Activated T-cell treated with anti-CD3 and anti-CD28 coated beads, Interleukin-2, amount 50 U/mL, for 72 hours (primary cell): ENCODE results near the gene CISH. TPM values are rescaled to one million over a fixed set of nuclear protein-coding genes. Genes with fewer than 3 reads are reported as not detected.

Experiments used
- ATAC-seq, 2 donors: fragments of 150-1000 bp; cut with Tn5 transposase; replicated peaks in 1 of 2; 2 replicates each; pipeline ENCODE4 v1.10.0; 2021; ENCODE audit warnings: moderate library complexity in 2 of 2, mild to moderate bottlenecking in 1 of 2
- DNase-seq, 2 donors: peaks; one replicate each; pipeline ENCODE4 v3.0.0; 2021 to 2022; ENCODE audit warnings: mixed read lengths in 1 of 2
- H3K27ac Mint-ChIP-seq: one replicate; pipeline ENCODE4 v1.8.0; 2022; ENCODE audit warnings: mild to moderate bottlenecking, moderate library complexity, mixed read lengths
- H3K27me3 Mint-ChIP-seq: one replicate; pipeline ENCODE4 v1.8.0; 2022; ENCODE audit warnings: low read depth, mixed read lengths
- H3K36me3 Mint-ChIP-seq, 2 donors: one replicate each; pipeline ENCODE4 v1.8.0; 2022; ENCODE audit warnings: mixed read lengths in 2 of 2, mild to moderate bottlenecking in 1 of 2; ENCODE audit not compliant: insufficient read depth in 2 of 2
- H3K4me1 Mint-ChIP-seq: one replicate; pipeline ENCODE4 v1.8.0; 2022; ENCODE audit warnings: low read depth, mixed read lengths
- H3K4me3 Mint-ChIP-seq, 2 donors: one replicate each; pipeline ENCODE4 v1.8.0; 2022; ENCODE audit warnings: mild to moderate bottlenecking in 2 of 2, mixed read lengths in 2 of 2, moderate library complexity in 2 of 2
- H3K9me3 Mint-ChIP-seq, 2 donors: one replicate each; pipeline ENCODE4 v1.8.0; 2022; ENCODE audit warnings: mixed read lengths in 2 of 2
- total RNA-seq, 2 donors: library from RNA; stranded (reverse); gene quantifications; one replicate each; pipeline ENCODE4 v1.2.3, GENCODE V29; 2022

The CISH gene
- total RNA-seq, 2 donors from 2014 or later: 242 to 271 TPM

GRCh38 chr3:50650018-50650417 is 38.4 kb upstream of the CISH start:
- no peaks in the 10 kb centered on the region for H3K9me3 Mint-ChIP-seq
- no peak overlapping the region for H3K4me3 Mint-ChIP-seq
- no peak overlapping the region for H3K27ac Mint-ChIP-seq
- peaks cover 2 to 8% of the 10 kb centered on the region in 2 donors for H3K36me3 Mint-ChIP-seq
- H3K4me1 Mint-ChIP-seq: peaks cover 28% of the 10 kb centered on the region
- DNase-seq: no peak
- no peaks in the 10 kb centered on the region for H3K27me3 Mint-ChIP-seq
- no peak for ATAC-seq

GRCh38 chr3:50649451-50649931 is 37.9 kb upstream of the CISH start:
- DNase-seq (no peak), ATAC-seq (no peak)
- no peaks in the 10 kb centered on the region for H3K27me3 Mint-ChIP-seq
- H3K36me3 Mint-ChIP-seq: peaks cover 2 to 9% of the 10 kb centered on the region in 2 donors
- no peak overlapping the region for H3K4me3 Mint-ChIP-seq
- no peaks in the 10 kb centered on the region for H3K9me3 Mint-ChIP-seq
- H3K27ac Mint-ChIP-seq: no peak overlapping the region
- peaks cover 23% of the 10 kb centered on the region for H3K4me1 Mint-ChIP-seq

GRCh38 chr3:50648944-50649343 is 37.4 kb upstream of the CISH start:
- H3K4me1 Mint-ChIP-seq: peaks cover 18% of the 10 kb centered on the region
- H3K36me3 Mint-ChIP-seq: peaks cover 2 to 12% of the 10 kb centered on the region in 2 donors
- peak overlapping the region; percentile 20 for H3K27ac Mint-ChIP-seq
- no peak overlapping the region for H3K4me3 Mint-ChIP-seq
- DNase-seq: no peak
- H3K9me3 Mint-ChIP-seq: no peaks in the 10 kb centered on the region
- H3K27me3 Mint-ChIP-seq: no peaks in the 10 kb centered on the region
- ATAC-seq: no peak

DNA sequence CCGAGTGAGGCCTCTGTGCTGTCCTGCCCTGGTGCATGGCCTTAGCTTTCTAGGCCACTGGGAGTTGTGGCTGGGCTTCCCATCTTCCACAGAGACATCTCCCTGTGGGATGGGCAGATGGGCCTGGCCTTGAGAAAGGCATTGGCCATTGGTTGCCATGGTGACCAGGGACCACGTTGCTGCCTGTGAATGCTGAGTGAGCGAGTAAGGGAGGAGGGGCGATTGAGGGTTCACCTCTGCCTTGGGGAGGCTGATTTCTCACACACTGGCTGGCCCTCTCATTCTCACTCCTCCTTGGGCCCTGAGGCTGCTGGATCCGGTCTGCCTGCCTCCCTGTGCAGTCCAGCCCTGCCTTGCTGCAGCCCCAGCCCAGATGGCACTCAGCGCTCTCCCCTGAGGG is 36.7 kb upstream of the CISH start:
- Mint-ChIP-seq H3K9me3 (no peaks in the 10 kb centered on the region), H3K4me3 (no peak overlapping the region), H3K27ac (no peak overlapping the region), H3K4me1 (peaks cover 11% of the 10 kb centered on the region), H3K36me3 (peaks cover 2 to 12% of the 10 kb centered on the region in 2 donors), H3K27me3 (no peaks in the 10 kb centered on the region)
- ATAC-seq: no peak
- no peak for DNase-seq

- DNase-seq (no peak), ATAC-seq (no peak)
- Mint-ChIP-seq H3K4me3 (no peak overlapping the region), H3K4me1 (peaks cover 21% of the 10 kb centered on the region), H3K27me3 (no peaks in the 10 kb centered on the region), H3K36me3 (peaks cover 2 to 24% of the 10 kb centered on the region in 2 donors), H3K27ac (no peak overlapping the region), H3K9me3 (no peaks in the 10 kb centered on the region)
These were observed 33.8 kb upstream of the CISH start for GRCh38 chr3:50645378-50645777.

- H3K27ac Mint-ChIP-seq: no peak overlapping the region
- ATAC-seq (no peak), DNase-seq (no peak)
- H3K9me3 Mint-ChIP-seq: no peaks in the 10 kb centered on the region
- no peaks in the 10 kb centered on the region for H3K27me3 Mint-ChIP-seq
- H3K4me1 Mint-ChIP-seq: peaks cover 20% of the 10 kb centered on the region
- peaks cover 2 to 24% of the 10 kb centered on the region in 2 donors for H3K36me3 Mint-ChIP-seq
- no peak overlapping the region for H3K4me3 Mint-ChIP-seq
These were observed 33.0 kb upstream of the CISH start for GRCh38 chr3:50644561-50644960.

DNA sequence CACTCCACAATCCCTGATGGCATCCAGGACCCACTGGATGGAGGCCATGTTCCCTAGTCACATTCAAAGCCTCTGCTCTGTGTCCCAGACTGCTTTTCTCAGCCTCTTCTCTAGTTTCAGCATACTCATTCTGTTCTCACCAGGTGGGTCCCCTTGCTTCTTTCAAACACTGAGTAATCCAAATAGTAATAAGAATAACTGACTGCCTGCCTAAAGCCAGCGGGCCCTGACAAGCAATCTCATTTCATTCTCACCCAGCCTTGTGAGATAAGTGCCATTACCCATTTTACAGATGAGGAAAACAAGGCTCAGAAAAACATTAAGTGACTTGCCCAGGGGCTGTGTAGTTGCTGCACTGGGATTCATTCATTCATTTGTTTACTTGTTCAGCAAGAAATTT is 30.8 kb upstream of the CISH start:
- DNase-seq: no peak
- peak; percentile 60 to 83 for ATAC-seq

GRCh38 chr3:50639055-50639494 is 27.5 kb upstream of the CISH start:
- Mint-ChIP-seq H3K27me3 (no peaks in the 10 kb centered on the region), H3K4me1 (peaks cover 62% of the 10 kb centered on the region)

More for the DNA sequence above, 30.8 kb upstream of the CISH start:
- H3K27ac Mint-ChIP-seq: no peak overlapping the region
- peaks cover 35% of the 10 kb centered on the region for H3K4me1 Mint-ChIP-seq
- no peaks in the 10 kb centered on the region for H3K27me3 Mint-ChIP-seq
- H3K4me3 Mint-ChIP-seq: no peak overlapping the region
- no peaks in the 10 kb centered on the region for H3K9me3 Mint-ChIP-seq
- H3K36me3 Mint-ChIP-seq: peaks cover 2 to 22% of the 10 kb centered on the region in 2 donors

GRCh38 chr3:50637945-50638344 is 26.4 kb upstream of the CISH start:
- no peak for ATAC-seq
- H3K27me3 Mint-ChIP-seq: no peaks in the 10 kb centered on the region
- H3K36me3 Mint-ChIP-seq: peaks cover 2 to 20% of the 10 kb centered on the region in 2 donors
- H3K27ac Mint-ChIP-seq: peak overlapping the region; percentile 92
- H3K4me1 Mint-ChIP-seq: peaks cover 74% of the 10 kb centered on the region
- H3K9me3 Mint-ChIP-seq: no peaks in the 10 kb centered on the region
- no peak overlapping the region for H3K4me3 Mint-ChIP-seq
- DNase-seq: no peak

More at GRCh38 chr3:50639055-50639494, 27.5 kb upstream of the CISH start:
- Mint-ChIP-seq H3K27ac (no peak overlapping the region), H3K4me3 (no peak overlapping the region), H3K36me3 (peaks cover 2 to 20% of the 10 kb centered on the region in 2 donors), H3K9me3 (no peaks in the 10 kb centered on the region)
- no peak for DNase-seq
- ATAC-seq: no peak

- H3K4me3 Mint-ChIP-seq: no peak overlapping the region
- no peak for ATAC-seq
- no peaks in the 10 kb centered on the region for H3K27me3 Mint-ChIP-seq
- no peaks in the 10 kb centered on the region for H3K9me3 Mint-ChIP-seq
- peaks cover 2 to 17% of the 10 kb centered on the region in 2 donors for H3K36me3 Mint-ChIP-seq
- H3K27ac Mint-ChIP-seq: peak overlapping the region; percentile 21
- H3K4me1 Mint-ChIP-seq: peaks cover 79% of the 10 kb centered on the region
- DNase-seq: no peak
These were observed 25.4 kb upstream of the CISH start for GRCh38 chr3:50637011-50637410.

- no peak overlapping the region for H3K4me3 Mint-ChIP-seq
These were observed 23.5 kb upstream of the CISH start for GRCh38 chr3:50635066-50635465.

DNA sequence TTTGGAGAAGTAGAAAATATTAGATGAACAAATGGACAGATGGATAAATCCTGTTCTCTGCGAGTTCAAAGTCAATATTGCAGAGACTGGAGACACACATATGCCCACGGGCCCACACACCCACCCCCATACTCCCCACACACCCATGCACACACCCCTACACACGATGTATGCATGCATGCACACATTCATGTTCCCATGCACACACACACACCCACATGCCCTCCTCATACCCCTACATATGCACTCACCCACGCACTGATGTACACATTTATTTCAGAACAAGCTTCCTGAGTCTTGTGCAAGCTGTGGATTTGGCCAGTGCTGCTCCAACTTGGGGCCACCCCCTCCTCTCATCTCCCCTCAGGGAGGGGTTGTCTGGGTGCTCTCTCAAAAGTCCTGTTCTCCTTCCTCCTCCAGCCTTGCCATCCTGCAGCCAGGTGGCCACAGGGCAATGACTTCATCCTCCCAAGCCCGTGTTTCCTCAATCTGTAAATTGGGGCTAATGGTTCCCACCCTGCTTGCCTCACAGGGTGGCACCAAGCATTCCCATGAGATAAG is 21.7 kb upstream of the CISH start:
- peaks cover 94% of the 10 kb centered on the region for H3K4me1 Mint-ChIP-seq
- DNase-seq (no peak), ATAC-seq (no peak)
- no peaks in the 10 kb centered on the region for H3K27me3 Mint-ChIP-seq
- no peak overlapping the region for H3K4me3 Mint-ChIP-seq
- H3K36me3 Mint-ChIP-seq: peaks cover 2 to 19% of the 10 kb centered on the region in 2 donors
- H3K9me3 Mint-ChIP-seq: no peaks in the 10 kb centered on the region
- H3K27ac Mint-ChIP-seq: peak overlapping the region; percentile 97

More at GRCh38 chr3:50635066-50635465, 23.5 kb upstream of the CISH start:
- Mint-ChIP-seq H3K9me3 (no peaks in the 10 kb centered on the region), H3K36me3 (peaks cover 2 to 19% of the 10 kb centered on the region in 2 donors), H3K27ac (peak overlapping the region; percentile 2), H3K27me3 (no peaks in the 10 kb centered on the region), H3K4me1 (peaks cover 83% of the 10 kb centered on the region)
- no peak for DNase-seq
- no peak for ATAC-seq

DNA sequence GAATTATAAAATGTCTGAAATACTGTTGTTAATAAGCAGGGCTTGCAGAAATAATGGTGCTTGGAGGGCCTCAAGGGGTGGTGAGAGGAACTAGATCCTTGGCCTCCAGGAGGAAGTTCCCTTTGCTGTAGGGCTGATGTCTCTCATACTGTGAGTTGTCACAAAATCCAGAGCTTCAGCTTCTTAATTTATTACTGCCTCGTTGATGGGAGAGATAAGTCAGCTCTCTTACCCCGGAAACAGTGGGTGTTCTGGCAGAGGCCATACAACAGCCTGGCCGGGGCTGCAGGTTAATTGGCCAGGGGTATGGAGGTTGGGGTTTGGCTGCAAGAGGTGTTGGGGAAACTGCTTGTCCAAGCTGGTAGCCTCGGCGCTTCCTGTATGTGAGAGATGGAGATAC is 20.9 kb upstream of the CISH start:
- peak overlapping the region; percentile 97 for H3K27ac Mint-ChIP-seq
- peak overlapping the region; percentile 26 to 78 for H3K4me3 Mint-ChIP-seq
- DNase-seq (no peak), ATAC-seq (peak; percentile 46 to 66)
- no peaks in the 10 kb centered on the region for H3K9me3 Mint-ChIP-seq
- peaks cover 94% of the 10 kb centered on the region for H3K4me1 Mint-ChIP-seq
- no peaks in the 10 kb centered on the region for H3K27me3 Mint-ChIP-seq
- H3K36me3 Mint-ChIP-seq: peaks cover 2 to 17% of the 10 kb centered on the region in 2 donors

DNA sequence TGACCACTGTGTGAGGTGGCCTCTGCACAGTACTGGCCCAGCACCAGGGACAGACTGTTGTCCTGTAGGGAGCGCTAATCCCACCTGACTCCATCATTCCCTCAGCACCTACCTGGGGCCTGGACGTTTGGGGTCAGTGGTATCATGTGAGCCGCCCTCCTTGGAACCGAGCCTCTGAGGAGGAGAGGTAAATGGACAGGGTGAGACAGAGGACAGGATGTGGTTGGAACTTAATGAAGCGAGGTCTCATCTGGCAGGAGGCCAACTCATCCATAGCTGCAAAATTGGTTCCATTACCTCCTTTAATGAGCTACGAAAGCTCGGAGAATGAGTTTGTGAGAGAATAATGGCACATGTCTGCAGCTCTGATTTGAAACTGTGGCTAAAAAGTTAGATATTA is 19.3 kb upstream of the CISH start:
- no peak for ATAC-seq
- H3K36me3 Mint-ChIP-seq: peaks cover 2 to 20% of the 10 kb centered on the region in 2 donors
- no peaks in the 10 kb centered on the region for H3K9me3 Mint-ChIP-seq
- peaks cover 93% of the 10 kb centered on the region for H3K4me1 Mint-ChIP-seq
- H3K27me3 Mint-ChIP-seq: no peaks in the 10 kb centered on the region
- peak overlapping the region in 1 of 2 donors; percentile 19 for H3K4me3 Mint-ChIP-seq
- H3K27ac Mint-ChIP-seq: no peak overlapping the region
- DNase-seq: no peak
